WTC11 (cell line): ENCODE measurements around the gene DEPDC4.

ENCODE experiments used
- CREB1 ChIP-seq: sonication (generic); formaldehyde crosslinking; IDR thresholded peaks from 2 replicates; pipeline ENCODE4 v1.8.0; 2023; ENCODE audit warnings: mild to moderate bottlenecking, missing genetic modification reagents
- IRF2 ChIP-seq: sonication (generic); formaldehyde crosslinking; IDR thresholded peaks from 2 replicates; pipeline ENCODE4 v1.8.0; 2022; ENCODE audit warnings: low read depth, missing genetic modification reagents, borderline replicate concordance
- NR1H2 ChIP-seq: sonication (generic); formaldehyde crosslinking; IDR thresholded peaks from 2 replicates; pipeline ENCODE4 v1.9.0; 2021; ENCODE audit warnings: mild to moderate bottlenecking, moderate library complexity, missing genetic modification reagents
- TP53 ChIP-seq: sonication (generic); formaldehyde crosslinking; IDR thresholded peaks from 2 replicates; pipeline ENCODE4 v1.8.1; 2023; ENCODE audit warnings: mild to moderate bottlenecking, missing genetic modification reagents
- ZNF423 ChIP-seq: fragments of 250-450 bp; sonication (Bioruptor Pico); IDR thresholded peaks from 2 replicates; pipeline ENCODE4 v2.1.2; 2022; ENCODE audit warnings: mild to moderate bottlenecking, moderate library complexity
- TF ChIP-seq, protein P1 (sequence below): fragments of 200-600 bp; IDR thresholded peaks from 2 replicates; pipeline ENCODE4 v1.8.0; 2022; ENCODE audit warnings: antibody characterized with exemption
- TF ChIP-seq, protein P2 (sequence below): sonication (generic); formaldehyde crosslinking; IDR thresholded peaks from 2 replicates; pipeline ENCODE4 v1.8.1; 2023; ENCODE audit warnings: mild to moderate bottlenecking, missing genetic modification reagents, moderate library complexity
- TF ChIP-seq, protein P3 (sequence below): sonication (generic); formaldehyde crosslinking; IDR thresholded peaks from 2 replicates; pipeline ENCODE4 v1.8.1; 2022; ENCODE audit warnings: low read depth, missing genetic modification reagents, borderline replicate concordance
- TF ChIP-seq, protein P4 (sequence below): sonication (generic); formaldehyde crosslinking; IDR thresholded peaks from 2 replicates; pipeline ENCODE4 v1.8.1; 2022; ENCODE audit warnings: missing genetic modification reagents, borderline replicate concordance
- TF ChIP-seq, protein P5 (sequence below): sonication (generic); formaldehyde crosslinking; conservative IDR thresholded peaks from 2 replicates; pipeline ENCODE4 v1.8.1; 2023; ENCODE audit warnings: mild to moderate bottlenecking, low read depth, missing genetic modification reagents, moderate library complexity

DNA sequence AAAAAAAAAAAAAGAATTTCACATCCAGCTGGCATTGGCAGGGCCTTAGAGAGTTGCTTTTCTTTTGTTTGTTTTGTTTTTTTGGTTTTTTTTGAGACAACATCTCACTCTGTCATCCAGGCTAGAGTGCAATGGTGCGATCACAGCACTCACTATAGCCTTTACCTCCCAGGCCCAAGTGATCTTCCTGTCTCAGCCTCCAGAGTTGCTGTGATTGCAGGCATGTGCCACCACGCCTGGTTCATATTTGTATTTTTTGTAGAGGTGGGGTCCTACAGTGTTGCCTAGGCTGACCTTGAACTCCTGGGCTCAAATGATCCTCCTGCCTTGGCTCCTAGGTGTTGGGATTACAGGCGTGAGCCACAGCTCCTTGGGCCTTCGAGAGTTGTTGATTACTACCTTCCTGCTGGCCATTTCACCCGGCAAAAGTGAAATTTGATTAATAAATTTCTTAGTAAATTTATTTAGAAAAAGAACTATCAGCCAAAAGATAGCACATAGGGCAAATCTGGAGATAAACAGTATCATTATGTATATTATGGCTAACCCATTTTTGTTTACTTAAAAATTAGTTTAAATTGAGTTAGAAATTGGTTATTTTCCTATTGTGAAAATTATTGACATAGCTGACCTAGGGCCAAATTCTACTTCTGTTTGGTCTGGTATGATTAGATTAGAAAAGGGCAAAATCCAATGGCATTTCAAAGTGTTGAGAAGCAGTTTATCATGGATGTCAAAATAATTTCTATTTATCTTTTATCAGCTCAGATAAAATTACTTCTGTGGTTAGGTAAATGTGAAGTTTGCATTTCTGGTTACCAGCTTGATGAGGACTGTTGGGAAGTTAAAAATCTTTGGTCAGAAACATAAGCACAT lies 53.6 kb downstream of the DEPDC4 start:
- TF ChIP-seq, protein P1, sequence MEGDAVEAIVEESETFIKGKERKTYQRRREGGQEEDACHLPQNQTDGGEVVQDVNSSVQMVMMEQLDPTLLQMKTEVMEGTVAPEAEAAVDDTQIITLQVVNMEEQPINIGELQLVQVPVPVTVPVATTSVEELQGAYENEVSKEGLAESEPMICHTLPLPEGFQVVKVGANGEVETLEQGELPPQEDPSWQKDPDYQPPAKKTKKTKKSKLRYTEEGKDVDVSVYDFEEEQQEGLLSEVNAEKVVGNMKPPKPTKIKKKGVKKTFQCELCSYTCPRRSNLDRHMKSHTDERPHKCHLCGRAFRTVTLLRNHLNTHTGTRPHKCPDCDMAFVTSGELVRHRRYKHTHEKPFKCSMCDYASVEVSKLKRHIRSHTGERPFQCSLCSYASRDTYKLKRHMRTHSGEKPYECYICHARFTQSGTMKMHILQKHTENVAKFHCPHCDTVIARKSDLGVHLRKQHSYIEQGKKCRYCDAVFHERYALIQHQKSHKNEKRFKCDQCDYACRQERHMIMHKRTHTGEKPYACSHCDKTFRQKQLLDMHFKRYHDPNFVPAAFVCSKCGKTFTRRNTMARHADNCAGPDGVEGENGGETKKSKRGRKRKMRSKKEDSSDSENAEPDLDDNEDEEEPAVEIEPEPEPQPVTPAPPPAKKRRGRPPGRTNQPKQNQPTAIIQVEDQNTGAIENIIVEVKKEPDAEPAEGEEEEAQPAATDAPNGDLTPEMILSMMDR, result no peak
- TF ChIP-seq ZNF423 (CRISPR knock-in tag) (no peak), CREB1 (CRISPR knock-in tag) (no peak), TP53 (CRISPR knock-in tag) (no peak), IRF2 (CRISPR knock-in tag) (no peak), NR1H2 (no peak)
- TF ChIP-seq, protein P2, sequence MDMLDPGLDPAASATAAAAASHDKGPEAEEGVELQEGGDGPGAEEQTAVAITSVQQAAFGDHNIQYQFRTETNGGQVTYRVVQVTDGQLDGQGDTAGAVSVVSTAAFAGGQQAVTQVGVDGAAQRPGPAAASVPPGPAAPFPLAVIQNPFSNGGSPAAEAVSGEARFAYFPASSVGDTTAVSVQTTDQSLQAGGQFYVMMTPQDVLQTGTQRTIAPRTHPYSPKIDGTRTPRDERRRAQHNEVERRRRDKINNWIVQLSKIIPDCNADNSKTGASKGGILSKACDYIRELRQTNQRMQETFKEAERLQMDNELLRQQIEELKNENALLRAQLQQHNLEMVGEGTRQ (CRISPR knock-in tag), result no peak
- TF ChIP-seq, protein P3, sequence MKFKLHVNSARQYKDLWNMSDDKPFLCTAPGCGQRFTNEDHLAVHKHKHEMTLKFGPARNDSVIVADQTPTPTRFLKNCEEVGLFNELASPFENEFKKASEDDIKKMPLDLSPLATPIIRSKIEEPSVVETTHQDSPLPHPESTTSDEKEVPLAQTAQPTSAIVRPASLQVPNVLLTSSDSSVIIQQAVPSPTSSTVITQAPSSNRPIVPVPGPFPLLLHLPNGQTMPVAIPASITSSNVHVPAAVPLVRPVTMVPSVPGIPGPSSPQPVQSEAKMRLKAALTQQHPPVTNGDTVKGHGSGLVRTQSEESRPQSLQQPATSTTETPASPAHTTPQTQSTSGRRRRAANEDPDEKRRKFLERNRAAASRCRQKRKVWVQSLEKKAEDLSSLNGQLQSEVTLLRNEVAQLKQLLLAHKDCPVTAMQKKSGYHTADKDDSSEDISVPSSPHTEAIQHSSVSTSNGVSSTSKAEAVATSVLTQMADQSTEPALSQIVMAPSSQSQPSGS (CRISPR knock-in tag), result no peak
- TF ChIP-seq, protein P4, sequence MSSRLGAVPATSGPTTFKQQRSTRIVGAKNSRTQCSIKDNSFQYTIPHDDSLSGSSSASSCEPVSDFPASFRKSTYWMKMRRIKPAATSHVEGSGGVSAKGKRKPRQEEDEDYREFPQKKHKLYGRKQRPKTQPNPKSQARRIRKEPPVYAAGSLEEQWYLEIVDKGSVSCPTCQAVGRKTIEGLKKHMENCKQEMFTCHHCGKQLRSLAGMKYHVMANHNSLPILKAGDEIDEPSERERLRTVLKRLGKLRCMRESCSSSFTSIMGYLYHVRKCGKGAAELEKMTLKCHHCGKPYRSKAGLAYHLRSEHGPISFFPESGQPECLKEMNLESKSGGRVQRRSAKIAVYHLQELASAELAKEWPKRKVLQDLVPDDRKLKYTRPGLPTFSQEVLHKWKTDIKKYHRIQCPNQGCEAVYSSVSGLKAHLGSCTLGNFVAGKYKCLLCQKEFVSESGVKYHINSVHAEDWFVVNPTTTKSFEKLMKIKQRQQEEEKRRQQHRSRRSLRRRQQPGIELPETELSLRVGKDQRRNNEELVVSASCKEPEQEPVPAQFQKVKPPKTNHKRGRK (CRISPR knock-in tag), result no peak
- TF ChIP-seq, protein P5, sequence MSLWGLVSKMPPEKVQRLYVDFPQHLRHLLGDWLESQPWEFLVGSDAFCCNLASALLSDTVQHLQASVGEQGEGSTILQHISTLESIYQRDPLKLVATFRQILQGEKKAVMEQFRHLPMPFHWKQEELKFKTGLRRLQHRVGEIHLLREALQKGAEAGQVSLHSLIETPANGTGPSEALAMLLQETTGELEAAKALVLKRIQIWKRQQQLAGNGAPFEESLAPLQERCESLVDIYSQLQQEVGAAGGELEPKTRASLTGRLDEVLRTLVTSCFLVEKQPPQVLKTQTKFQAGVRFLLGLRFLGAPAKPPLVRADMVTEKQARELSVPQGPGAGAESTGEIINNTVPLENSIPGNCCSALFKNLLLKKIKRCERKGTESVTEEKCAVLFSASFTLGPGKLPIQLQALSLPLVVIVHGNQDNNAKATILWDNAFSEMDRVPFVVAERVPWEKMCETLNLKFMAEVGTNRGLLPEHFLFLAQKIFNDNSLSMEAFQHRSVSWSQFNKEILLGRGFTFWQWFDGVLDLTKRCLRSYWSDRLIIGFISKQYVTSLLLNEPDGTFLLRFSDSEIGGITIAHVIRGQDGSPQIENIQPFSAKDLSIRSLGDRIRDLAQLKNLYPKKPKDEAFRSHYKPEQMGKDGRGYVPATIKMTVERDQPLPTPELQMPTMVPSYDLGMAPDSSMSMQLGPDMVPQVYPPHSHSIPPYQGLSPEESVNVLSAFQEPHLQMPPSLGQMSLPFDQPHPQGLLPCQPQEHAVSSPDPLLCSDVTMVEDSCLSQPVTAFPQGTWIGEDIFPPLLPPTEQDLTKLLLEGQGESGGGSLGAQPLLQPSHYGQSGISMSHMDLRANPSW (CRISPR knock-in tag), result no peak
